Medulla oblongata (tissue), 1 donor: Measurements from ENCODE around the gene RNF212B.
A peak's percentile ranks its signal among the peaks of the same experiment; 100 is the strongest.

Source experiments
- DNase-seq: peaks from one replicate; pipeline ENCODE4 v3.0.0-alpha.2; 2015; ENCODE audit errors: extremely low spot score

RNF212B gene

GRCh38 chr14:23320584-23321571 is 83.1 kb downstream of the RNF212B start, which contains the start of gene PABPN1:
Gene PABPN1, plus strand, starts transcription at chr14:23321457. Its CDS starts 13 bp downstream, at chr14:23321470.
- DNase-seq: peak; percentile 100

GRCh38 chr14:23321572-23322547 is 84.1 kb downstream of the RNF212B start:
- DNase-seq: peak; percentile 39
